HS-27A (cell line): ENCODE data around the gene ATXN1.
"Not testable (repeated sequence)": the region's sequence is repeated elsewhere in the genome, so short reads cannot be mapped to it uniquely, and the experiment has no call there.

Source experiments
- DNase-seq: peaks from one replicate; pipeline ENCODE4 v3.0.0-alpha.2; 2012; ENCODE audit warnings: low read depth, missing footprints

Gene ATXN1

DNA sequence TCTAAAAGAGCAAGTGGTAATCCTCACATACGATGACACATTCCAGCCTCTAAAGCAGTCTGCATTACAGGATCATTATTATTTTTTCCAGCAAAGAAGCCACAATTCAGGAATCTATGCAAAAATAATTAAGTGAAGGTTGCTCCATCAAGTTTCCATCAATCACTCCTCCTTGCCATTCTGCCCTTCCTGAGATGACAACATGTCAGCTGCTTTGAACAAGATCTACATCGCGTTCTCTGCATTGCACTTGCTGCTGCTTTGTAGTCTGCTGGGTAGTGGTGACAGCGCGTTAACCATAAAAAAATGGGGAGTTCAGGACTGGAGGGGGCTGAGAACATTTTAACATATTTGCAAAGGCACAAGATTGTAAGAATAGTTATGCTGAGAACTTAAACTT, 375.2 kb downstream of the ATXN1 start:
- no peak for DNase-seq

GRCh38 chr6:16383607-16384206, 377.6 kb downstream of the ATXN1 start:
- no peak for DNase-seq

- not testable (repeated sequence) for DNase-seq
These were observed 379.3 kb downstream of the ATXN1 start for GRCh38 chr6:16381968-16382367.

DNA sequence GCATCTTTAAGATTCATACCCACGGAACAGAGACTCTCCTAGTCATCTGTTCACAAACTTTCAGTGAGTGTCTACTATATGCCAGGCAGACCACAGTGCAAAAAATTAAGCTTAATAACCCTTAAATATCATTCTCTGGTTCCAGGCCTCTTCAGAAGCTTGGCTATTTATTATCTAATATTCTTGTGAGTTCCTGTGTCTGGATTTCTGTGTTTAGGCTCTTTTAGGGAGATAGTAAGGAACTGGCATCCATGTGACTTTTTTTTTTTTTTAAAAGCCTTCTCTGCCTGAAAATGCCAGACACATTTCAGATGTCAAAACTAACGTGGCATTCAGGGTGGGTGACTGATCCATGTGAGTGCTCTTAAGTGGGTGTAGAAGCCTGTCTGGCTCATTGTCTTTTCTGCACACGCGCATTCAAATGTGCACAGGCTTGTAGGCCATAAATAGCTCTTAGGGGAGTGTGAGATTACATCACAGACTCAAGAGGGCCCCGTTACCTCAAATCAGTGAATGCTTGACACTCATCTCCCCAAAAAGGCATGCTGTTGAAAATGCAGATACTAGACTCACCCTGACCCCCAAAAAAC, 380.9 kb downstream of the ATXN1 start:
- no peak for DNase-seq

DNA sequence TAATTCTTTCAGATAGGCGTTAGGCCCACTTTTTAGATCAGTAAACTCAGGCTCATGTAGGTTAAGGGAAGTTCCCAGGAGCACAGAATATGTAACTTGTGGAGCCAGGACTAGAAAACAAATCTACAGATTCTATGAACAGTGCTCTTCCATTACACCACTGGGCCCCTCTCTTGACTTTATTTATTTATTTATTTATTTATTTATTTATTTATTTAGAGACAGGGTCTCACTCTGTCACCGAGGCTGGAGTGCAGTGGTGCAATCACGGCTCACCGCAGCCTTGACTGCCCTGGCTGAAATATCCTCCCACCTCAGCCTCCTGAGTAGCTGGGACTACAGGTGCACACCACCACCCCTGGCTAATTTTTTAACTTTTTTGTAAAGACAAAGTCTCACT, 382.9 kb downstream of the ATXN1 start:
- DNase-seq, result not testable (repeated sequence)

DNA sequence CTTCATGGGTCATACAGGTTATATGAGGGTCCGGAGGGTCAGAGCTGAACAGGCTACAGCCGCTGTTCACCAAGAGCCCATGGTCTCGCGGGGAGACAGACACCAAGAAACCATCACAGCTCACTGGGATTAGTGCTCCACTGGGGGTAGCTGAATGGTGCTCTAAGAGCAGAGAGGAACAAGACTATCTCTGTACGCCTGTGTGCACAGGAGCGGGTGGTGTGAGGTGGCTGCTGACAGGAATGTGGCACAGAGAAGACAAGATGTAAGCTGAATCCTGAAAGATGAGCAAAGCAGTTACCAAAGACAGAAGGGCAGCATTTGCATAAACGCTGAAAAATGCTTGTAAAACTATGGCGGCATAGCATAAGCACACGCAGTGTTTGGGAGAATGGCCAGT, 383.8 kb downstream of the ATXN1 start:
- DNase-seq, result no peak

- DNase-seq, result no peak
These were observed 385.4 kb downstream of the ATXN1 start for GRCh38 chr6:16375843-16376242.

DNA sequence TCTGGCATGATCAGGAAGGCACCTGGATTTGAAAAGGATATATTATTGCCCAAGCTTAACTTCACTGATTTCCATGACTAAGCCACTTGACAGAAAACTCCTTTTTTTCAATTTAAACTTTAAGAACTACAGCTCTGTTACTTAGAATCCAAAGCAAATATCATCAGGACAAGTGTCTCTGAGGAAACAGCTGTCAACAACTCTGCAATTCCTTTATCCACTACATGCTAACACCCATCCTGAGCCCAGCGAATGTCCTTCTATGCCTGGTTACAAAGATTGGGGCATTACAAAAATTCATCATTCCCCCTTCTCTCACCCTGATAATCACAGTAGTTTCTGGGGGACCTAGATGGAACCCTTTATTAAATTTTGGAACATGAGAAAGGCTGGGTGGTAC, 386.1 kb downstream of the ATXN1 start:
- no peak for DNase-seq

GRCh38 chr6:16374461-16375200, 386.6 kb downstream of the ATXN1 start:
- no peak for DNase-seq

DNA sequence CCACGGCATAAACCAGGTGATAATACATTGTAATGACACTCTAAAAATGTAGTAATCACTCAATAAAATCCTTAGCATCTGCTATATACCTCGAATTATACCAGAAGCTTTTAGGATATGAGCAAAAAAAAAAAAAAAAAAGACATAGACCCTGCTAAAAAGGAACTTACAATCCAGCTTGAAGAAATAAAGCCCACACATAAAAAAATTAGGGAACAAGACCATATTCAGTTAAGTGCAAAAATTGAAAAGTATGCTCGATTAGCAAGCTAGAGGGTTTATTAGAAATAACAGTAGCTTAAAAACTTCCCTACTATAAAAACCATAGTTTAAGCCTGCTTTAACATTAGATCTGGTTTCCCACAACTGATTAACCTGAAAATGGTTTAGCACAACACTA, 387.2 kb downstream of the ATXN1 start:
- DNase-seq, result no peak

DNA sequence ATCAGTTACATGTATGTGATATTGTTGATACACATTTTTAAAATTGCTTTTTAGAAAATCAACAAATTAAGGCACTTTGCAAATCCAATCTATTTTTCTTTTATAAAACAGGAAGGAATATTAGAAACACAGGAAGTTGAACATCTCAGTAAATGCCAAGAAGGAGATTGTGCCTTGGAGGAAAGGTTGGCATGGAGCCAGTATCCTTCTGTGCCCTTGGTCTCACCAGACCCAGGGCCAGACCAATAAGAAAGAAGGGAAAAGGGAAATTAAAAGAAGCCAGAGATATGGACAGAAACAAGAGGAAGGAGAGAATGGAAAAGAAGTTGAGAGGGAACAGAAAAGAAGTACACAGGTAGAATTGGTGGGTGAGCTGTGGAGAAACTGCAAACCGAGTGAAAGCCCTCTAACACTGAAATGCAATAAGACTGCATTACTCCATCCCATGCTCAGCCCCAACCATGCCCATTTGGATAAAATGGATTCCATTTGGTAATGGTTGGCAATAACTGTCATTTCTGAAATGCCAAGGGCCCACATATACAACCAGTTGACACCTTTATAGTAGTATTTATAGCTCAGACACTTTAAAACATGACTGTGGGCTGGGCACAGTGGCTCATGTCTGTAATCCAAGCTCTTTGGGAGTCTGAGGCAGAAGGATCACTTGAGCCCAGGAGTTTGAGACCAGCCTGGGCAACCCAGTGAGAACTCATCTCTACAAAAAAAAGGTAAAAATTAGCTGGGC, 389.1 kb downstream of the ATXN1 start:
- no peak for DNase-seq

GRCh38 chr6:16371401-16371800, 389.9 kb downstream of the ATXN1 start:
- DNase-seq, result no peak

- no peak for DNase-seq
These were observed 390.3 kb downstream of the ATXN1 start for GRCh38 chr6:16370943-16371342.

DNA sequence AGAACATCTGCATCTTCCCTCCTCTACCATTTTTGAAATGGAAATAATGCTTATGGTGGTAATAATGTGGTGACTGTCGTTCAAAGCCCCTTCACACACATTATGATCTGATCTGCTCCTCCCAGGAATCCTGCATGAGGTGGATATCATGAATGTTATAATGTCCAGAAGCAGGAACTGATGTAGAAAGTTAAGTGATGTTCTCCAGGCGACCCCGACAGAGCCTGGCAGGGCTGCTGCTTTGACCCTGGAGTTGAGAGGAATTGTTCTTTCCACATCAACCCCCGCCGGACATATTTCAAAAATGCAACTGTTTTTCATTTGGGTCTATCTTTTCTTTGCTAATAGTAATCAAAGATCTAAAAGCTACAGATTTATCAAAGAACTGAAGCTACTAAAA, 391.3 kb downstream of the ATXN1 start:
- no peak for DNase-seq

DNA sequence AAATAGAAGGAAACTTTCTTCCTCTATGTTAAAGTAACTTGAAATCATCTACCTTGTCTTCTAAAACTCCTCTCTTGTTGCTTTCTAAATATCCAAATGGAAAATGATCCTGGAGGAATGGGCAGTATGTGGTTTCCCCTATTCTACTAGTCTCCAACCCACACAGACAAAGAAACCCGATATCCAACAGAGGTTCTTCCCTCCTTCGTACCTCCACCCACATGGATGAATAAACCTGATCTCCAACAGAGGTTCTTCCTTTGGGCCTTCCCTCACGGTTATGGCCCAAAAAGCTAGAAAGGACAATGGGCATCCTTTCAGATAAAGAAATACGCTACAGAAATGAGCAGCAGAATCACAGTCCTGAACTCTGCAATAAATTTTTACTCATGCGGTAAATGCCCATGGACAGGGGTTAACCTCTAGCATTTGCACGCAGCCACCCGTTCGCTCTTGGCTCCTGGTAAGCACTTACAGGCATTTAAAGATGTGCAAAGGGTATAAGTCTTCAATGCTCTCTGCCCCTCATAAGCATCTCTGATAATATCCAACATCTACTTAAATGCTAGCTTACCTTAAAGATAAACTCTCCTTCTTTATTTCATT, 392.0 kb downstream of the ATXN1 start:
- no peak for DNase-seq

- DNase-seq, result no peak
These were observed 393.7 kb downstream of the ATXN1 start for GRCh38 chr6:16367571-16367970.

- no peak for DNase-seq
These were observed 397.5 kb downstream of the ATXN1 start for GRCh38 chr6:16363749-16364148.

DNA sequence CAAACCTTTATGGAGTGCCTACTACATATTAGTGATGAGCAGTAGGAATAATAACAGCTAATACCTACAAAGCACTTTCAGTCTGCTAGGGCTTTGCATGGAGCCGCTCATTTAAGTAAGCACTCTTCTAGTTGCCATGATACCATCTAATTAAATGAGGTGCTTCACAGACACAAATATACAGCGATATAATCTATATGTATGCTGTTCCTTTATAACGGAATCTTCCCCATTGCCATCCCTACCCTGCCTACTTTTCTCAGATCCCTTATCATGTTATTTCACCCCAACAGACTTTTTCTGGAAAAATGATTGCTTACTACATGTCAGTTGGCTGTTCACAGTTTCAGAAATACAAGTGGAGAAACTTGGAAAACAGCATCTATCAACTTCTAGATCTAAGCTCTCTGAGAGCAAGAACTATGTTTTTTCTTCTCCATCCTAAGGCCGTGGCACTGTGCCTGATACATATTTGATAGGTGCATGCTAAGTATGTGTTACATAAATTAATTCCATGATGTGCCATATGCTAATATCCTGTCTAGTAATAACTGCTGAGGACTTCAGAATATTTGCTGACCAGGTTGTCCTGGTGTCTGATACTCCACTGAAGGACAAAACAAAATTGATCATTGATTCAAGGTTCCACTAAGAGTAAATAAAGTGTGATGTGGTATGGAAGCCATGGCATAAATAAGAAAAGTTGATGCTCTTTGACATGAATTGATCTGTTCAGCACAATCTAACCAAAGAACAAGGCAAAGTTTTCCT, 398.3 kb downstream of the ATXN1 start:
- no peak for DNase-seq

GRCh38 chr6:16362296-16362695, 399.0 kb downstream of the ATXN1 start:
- DNase-seq, result no peak

GRCh38 chr6:16361861-16362260, 399.4 kb downstream of the ATXN1 start:
- DNase-seq, result no peak

DNA sequence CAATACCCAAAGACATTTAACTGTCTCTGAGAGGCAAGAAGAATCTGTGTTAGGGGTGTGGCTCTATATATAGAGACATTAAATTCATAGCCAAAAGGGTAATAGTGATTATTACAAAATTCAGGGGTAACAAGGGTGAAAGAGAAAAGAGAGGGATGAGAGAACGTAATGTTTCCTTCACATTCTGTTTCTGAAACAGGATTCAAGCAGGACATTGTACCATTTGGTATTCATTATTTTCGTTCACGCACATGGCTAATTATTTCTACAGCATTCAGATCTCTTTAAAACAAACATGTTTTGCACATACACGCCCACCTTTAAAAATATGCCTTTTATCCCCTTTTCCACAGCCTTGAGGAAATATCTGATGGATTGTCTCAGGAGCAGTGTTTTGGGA, 400.1 kb downstream of the ATXN1 start:
- no peak for DNase-seq

GRCh38 chr6:16360365-16360764, 400.9 kb downstream of the ATXN1 start:
- no peak for DNase-seq
